ENCODE results near the gene DDX56. TPM values are rescaled to one million over a fixed set of nuclear protein-coding genes. Genes with fewer than 3 reads are reported as not detected.

The DDX56 gene
- total and polyA plus RNA-seq, 2 of the 13 experiments (the other 11 are each of a cell fraction or from before 2014, with no cell fraction given): 82.6 to 120 TPM

GRCh38 chr7:44606341-44607140 is 32.8 kb upstream of the DDX56 start, which contains the start of gene OGDH (continued):
- no peak for TF ChIP-seq ZBTB49 (CRISPR knock-in tag; IDR thresholded peaks at IDR 0.05; ENCODE audit: borderline replicate concordance)
- TF ChIP-seq ZNF230 (CRISPR knock-in tag; IDR thresholded peaks at IDR 0.05): no peak
- 0 out of 2 replicates have a peak, but pooled peaks have one; percentile 5 for TF ChIP-seq KLF9 (CRISPR knock-in tag; IDR thresholded peaks at IDR 0.05; ENCODE audit: low read depth)
- TF ChIP-seq, protein P1, sequence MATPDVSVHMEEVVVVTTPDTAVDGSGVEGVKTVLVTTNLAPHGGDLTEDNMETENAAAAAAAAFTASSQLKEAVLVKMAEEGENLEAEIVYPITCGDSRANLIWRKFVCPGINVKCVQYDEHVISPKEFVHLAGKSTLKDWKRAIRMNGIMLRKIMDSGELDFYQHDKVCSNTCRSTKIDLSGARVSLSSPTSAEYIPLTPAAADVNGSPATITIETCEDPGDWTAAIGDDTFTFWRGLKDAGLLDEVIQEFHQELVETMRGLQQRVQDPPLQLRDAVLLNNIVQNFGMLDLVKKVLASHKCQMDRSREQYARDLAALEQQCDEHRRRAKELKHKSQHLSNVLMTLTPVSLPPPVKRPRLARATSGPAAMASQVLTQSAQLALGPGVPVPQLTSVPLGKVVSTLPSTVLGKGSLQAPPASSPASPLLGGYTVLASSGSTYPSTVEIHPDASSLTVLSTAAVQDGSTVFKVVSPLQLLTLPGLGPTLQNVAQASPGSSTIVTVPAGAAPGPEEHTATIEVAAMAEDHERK (CRISPR knock-in tag; IDR thresholded peaks at IDR 0.05; ENCODE audit: low read depth): peak; percentile 90
- no peak; the same call in 1 of the 2 replicates for TF ChIP-seq ZNF562 (CRISPR knock-in tag; IDR thresholded peaks at IDR 0.05; ENCODE audit: borderline replicate concordance)
- no peak for TF ChIP-seq RBM22 (optimal IDR thresholded peaks at IDR 0.05; ENCODE audit: low read length)
- TF ChIP-seq ZNF564 (CRISPR knock-in tag; IDR thresholded peaks at IDR 0.05): 0 out of 2 replicates have a peak, but pooled peaks have one; percentile 52
- TF ChIP-seq, protein P2, sequence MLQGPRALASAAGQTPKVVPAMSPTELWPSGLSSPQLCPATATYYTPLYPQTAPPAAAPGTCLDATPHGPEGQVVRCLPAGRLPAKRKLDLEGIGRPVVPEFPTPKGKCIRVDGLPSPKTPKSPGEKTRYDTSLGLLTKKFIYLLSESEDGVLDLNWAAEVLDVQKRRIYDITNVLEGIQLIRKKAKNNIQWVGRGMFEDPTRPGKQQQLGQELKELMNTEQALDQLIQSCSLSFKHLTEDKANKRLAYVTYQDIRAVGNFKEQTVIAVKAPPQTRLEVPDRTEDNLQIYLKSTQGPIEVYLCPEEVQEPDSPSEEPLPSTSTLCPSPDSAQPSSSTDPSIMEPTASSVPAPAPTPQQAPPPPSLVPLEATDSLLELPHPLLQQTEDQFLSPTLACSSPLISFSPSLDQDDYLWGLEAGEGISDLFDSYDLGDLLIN (CRISPR knock-in tag; IDR thresholded peaks at IDR 0.05; ENCODE audit: borderline replicate concordance): no peak; the same call in 1 of the 2 replicates
- TF ChIP-seq TBX2 (CRISPR knock-in tag; IDR thresholded peaks at IDR 0.05; ENCODE audit: borderline replicate concordance): peak; percentile 77
- TF ChIP-seq ZNF17 (CRISPR knock-in tag; IDR thresholded peaks at IDR 0.05): no peak
- TF ChIP-seq, protein P3, sequence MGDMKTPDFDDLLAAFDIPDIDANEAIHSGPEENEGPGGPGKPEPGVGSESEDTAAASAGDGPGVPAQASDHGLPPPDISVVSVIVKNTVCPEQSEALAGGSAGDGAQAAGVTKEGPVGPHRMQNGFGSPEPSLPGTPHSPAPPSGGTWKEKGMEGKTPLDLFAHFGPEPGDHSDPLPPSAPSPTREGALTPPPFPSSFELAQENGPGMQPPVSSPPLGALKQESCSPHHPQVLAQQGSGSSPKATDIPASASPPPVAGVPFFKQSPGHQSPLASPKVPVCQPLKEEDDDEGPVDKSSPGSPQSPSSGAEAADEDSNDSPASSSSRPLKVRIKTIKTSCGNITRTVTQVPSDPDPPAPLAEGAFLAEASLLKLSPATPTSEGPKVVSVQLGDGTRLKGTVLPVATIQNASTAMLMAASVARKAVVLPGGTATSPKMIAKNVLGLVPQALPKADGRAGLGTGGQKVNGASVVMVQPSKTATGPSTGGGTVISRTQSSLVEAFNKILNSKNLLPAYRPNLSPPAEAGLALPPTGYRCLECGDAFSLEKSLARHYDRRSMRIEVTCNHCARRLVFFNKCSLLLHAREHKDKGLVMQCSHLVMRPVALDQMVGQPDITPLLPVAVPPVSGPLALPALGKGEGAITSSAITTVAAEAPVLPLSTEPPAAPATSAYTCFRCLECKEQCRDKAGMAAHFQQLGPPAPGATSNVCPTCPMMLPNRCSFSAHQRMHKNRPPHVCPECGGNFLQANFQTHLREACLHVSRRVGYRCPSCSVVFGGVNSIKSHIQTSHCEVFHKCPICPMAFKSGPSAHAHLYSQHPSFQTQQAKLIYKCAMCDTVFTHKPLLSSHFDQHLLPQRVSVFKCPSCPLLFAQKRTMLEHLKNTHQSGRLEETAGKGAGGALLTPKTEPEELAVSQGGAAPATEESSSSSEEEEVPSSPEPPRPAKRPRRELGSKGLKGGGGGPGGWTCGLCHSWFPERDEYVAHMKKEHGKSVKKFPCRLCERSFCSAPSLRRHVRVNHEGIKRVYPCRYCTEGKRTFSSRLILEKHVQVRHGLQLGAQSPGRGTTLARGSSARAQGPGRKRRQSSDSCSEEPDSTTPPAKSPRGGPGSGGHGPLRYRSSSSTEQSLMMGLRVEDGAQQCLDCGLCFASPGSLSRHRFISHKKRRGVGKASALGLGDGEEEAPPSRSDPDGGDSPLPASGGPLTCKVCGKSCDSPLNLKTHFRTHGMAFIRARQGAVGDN (CRISPR knock-in tag; IDR thresholded peaks at IDR 0.05): peak; percentile 91
- peak; percentile 69; the same call in 1 of the 2 replicates for TF ChIP-seq KDM2A (CRISPR knock-in tag; IDR thresholded peaks at IDR 0.05; ENCODE audit: borderline replicate concordance, low read depth)
- TF ChIP-seq ZNF747 (CRISPR knock-in tag; IDR thresholded peaks at IDR 0.05; ENCODE audit: borderline replicate concordance): no peak
- TF ChIP-seq ZKSCAN8 (CRISPR knock-in tag; IDR thresholded peaks at IDR 0.05; ENCODE audit: borderline replicate concordance): no peak
- TF ChIP-seq ZNF530 (CRISPR knock-in tag; IDR thresholded peaks at IDR 0.05; ENCODE audit: low read depth): no peak
- TF ChIP-seq RCOR2 (CRISPR knock-in tag; IDR thresholded peaks at IDR 0.05): no peak
- peak; percentile 77 for TF ChIP-seq ZNF746 (CRISPR knock-in tag; IDR thresholded peaks at IDR 0.05)
- TF ChIP-seq, protein P4, sequence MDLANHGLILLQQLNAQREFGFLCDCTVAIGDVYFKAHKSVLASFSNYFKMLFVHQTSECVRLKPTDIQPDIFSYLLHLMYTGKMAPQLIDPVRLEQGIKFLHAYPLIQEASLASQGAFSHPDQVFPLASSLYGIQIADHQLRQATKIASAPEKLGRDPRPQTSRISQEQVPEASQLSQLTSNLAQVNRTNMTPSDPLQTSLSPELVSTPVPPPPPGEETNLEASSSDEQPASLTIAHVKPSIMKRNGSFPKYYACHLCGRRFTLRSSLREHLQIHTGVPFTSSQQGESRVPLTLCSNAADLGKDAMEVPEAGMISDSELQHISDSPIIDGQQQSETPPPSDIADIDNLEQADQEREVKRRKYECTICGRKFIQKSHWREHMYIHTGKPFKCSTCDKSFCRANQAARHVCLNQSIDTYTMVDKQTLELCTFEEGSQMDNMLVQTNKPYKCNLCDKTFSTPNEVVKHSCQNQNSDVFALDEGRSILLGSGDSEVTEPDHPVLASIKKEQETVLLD (CRISPR knock-in tag; IDR thresholded peaks at IDR 0.05; ENCODE audit: low read depth): peak; percentile 29; the same call in 1 of the 2 replicates

All from HepG2 (cell line).